ENCODE results near the gene INO80D.
A peak's percentile ranks its signal among the peaks of the same experiment; 100 is the strongest.

The INO80D gene

DNA sequence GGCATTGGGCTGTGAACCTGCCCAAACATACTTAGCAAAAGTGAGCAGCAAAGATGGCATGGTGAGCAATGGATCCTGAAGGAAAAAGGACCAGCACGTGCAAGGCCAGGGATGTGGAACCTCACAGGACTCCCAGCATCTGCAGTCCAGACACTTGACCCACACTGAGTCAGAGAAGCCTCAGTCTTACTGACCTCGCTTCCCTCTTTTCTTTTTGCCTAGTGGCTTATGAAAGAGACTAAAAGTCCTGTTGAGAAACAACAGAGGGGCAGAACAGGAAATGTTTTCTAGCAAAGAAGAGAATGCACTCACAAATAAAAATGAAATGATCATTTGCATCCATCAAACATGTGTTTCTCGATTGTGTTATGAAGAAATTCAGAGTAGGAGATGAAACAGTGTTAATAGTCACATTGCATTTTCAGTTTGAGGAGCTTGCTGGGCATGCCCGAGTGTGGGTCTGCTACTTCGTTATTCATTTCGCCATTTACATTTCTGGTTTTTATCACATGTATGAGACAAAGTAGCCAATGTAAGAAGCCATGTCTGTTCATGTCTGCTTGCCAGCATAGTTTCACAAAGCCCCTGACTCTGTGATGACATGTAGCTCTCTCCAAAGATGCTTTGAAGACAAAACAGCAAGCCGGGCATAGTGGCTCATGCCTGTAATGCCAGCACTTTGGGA lies 118.4 kb downstream of the INO80D start:
- Mint-ChIP-seq H3K36me3 (ENCODE audit: low read depth) (no peaks in the 10 kb centered on the region), H3K4me1 (peaks cover 2% of the 10 kb centered on the region), H3K4me3 (no peak overlapping the region), H3K27me3 (peaks cover 9% of the 10 kb centered on the region), H3K27ac (no peak overlapping the region), H3K9me3 (no peaks in the 10 kb centered on the region)
- ATAC-seq = no peak
- no peak for DNase-seq

GRCh38 chr2:205965707-205966106 lies 120.3 kb downstream of the INO80D start:
- H3K27ac Mint-ChIP-seq = no peak overlapping the region
- H3K27me3 Mint-ChIP-seq = peaks cover 7% of the 10 kb centered on the region
- H3K4me3 Mint-ChIP-seq = no peak overlapping the region
- no peaks in the 10 kb centered on the region for H3K36me3 Mint-ChIP-seq (ENCODE audit: low read depth)
- peaks cover 2% of the 10 kb centered on the region for H3K4me1 Mint-ChIP-seq
- no peaks in the 10 kb centered on the region for H3K9me3 Mint-ChIP-seq
- DNase-seq (no peak), ATAC-seq (no peak)

DNA sequence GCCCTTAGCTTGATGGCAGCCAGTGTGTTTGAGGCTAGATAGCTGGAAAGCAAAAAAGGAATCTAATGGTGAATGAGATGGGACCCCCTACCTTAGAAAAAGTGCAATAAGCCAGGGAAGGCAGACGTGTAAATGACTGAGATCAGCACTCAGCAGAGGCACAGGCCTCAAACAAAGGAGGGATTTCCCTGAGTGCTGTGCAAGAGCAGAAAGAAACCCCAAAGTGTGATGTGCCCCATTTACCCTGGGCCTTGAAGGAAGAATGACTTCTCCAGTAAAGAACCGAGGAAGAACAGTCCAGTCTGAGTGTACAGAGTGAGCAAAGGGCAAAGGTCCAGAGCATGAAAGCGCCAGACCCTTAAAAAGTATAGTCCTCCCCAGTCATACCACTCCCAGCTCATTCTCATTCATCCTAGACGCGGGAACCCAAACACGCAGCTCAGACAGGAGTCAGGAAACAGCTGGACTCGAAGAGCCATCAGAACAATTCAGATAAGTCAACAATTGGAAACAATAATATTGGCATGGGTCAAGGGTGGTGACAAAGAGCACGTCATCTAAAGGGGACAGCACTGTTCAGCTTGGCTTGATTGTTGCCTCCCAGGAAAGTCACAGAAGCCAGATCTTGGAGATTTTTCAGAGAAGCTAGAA lies 121.7 kb downstream of the INO80D start:
- H3K27ac Mint-ChIP-seq = no peak overlapping the region
- H3K4me3 Mint-ChIP-seq = no peak overlapping the region
- H3K4me1 Mint-ChIP-seq = peaks cover 2% of the 10 kb centered on the region
- DNase-seq = no peak
- no peaks in the 10 kb centered on the region for H3K36me3 Mint-ChIP-seq (ENCODE audit: low read depth)
- ATAC-seq = no peak
- peaks cover 2% of the 10 kb centered on the region for H3K27me3 Mint-ChIP-seq
- no peaks in the 10 kb centered on the region for H3K9me3 Mint-ChIP-seq

- no peak overlapping the region for H3K4me3 Mint-ChIP-seq
- no peak overlapping the region for H3K27ac Mint-ChIP-seq
- no peaks in the 10 kb centered on the region for H3K27me3 Mint-ChIP-seq
- peaks cover 3% of the 10 kb centered on the region for H3K4me1 Mint-ChIP-seq
- no peak for ATAC-seq
- no peaks in the 10 kb centered on the region for H3K36me3 Mint-ChIP-seq (ENCODE audit: low read depth)
- DNase-seq = no peak
- H3K9me3 Mint-ChIP-seq = no peaks in the 10 kb centered on the region
These were observed 126.5 kb downstream of the INO80D start for GRCh38 chr2:205959521-205959920.

DNA sequence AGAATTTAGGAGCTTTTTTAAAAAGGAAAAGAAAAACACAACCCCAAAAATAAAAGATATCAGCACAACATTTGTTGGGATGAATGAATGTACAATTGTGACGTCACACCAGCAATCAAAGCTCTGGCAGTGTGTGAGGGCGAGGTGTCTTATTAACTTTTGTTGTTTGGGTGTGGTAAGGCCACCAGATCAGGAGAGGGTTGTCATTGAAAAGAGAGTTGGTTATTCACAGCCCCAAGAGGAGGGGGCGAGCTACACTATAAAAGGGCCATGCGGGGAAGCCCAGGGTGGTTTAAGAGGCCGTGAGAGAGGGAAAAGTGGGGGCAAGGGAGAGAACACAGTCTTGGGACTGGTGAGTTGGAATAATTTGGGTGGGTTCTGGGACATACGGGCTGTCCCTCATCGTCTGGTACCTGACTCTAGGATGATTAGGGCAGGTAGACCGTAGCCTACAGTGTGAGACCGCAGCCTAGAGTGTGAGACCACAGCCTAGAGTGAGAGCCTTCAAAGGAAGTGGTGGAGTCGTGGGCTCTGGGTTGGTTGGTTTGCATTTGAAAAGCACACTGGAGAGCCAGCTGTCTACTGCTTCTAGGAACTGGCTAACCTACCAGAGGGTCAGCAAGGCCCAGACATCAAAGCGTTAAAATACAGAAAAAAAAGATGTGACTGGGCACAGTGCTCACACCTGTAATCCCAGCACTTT lies 128.4 kb downstream of the INO80D start:
- DNase-seq = no peak
- H3K4me1 Mint-ChIP-seq = peaks cover 3% of the 10 kb centered on the region
- no peak overlapping the region for H3K27ac Mint-ChIP-seq
- no peak overlapping the region for H3K4me3 Mint-ChIP-seq
- no peak for ATAC-seq
- no peaks in the 10 kb centered on the region for H3K27me3 Mint-ChIP-seq
- H3K9me3 Mint-ChIP-seq = peaks cover 4% of the 10 kb centered on the region
- H3K36me3 Mint-ChIP-seq (ENCODE audit: low read depth) = no peaks in the 10 kb centered on the region

GRCh38 chr2:205954707-205955106 lies 131.3 kb downstream of the INO80D start:
- Mint-ChIP-seq H3K4me1 (peaks cover 3% of the 10 kb centered on the region), H3K27ac (no peak overlapping the region), H3K4me3 (no peak overlapping the region), H3K36me3 (ENCODE audit: low read depth) (no peaks in the 10 kb centered on the region), H3K9me3 (peaks cover 4% of the 10 kb centered on the region), H3K27me3 (peaks cover 5% of the 10 kb centered on the region)
- DNase-seq (no peak), ATAC-seq (no peak)

- Mint-ChIP-seq H3K27me3 (peaks cover 19% of the 10 kb centered on the region), H3K4me3 (no peak overlapping the region), H3K4me1 (no peaks in the 10 kb centered on the region), H3K36me3 (ENCODE audit: low read depth) (no peaks in the 10 kb centered on the region), H3K27ac (no peak overlapping the region), H3K9me3 (peaks cover 4% of the 10 kb centered on the region)
- DNase-seq (no peak), ATAC-seq (no peak)
These were observed 133.7 kb downstream of the INO80D start for GRCh38 chr2:205952282-205952681.

GRCh38 chr2:205948883-205949282 lies 137.1 kb downstream of the INO80D start:
- Mint-ChIP-seq H3K27me3 (peaks cover 21% of the 10 kb centered on the region), H3K9me3 (peaks cover 4% of the 10 kb centered on the region), H3K36me3 (ENCODE audit: low read depth) (no peaks in the 10 kb centered on the region), H3K27ac (no peak overlapping the region), H3K4me3 (no peak overlapping the region), H3K4me1 (no peaks in the 10 kb centered on the region)
- ATAC-seq (no peak), DNase-seq (no peak)

DNA sequence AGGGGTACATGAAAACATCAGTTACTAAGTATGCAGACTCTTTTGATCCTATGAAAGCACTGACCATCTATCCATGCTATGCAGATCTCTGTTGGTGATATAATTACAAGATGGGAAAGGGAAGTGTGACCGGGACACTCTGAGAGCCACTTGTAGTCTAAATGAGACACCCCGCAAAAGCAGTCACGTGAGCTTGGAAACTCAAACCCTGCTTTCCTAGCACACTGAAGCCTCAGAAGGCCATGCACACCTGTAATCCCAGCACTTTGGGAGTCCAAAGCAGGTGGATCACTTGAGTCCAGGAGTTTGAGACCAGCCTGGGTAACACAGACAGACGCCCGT lies 137.5 kb downstream of the INO80D start:
- Mint-ChIP-seq H3K36me3 (ENCODE audit: low read depth) (no peaks in the 10 kb centered on the region), H3K9me3 (peaks cover 4% of the 10 kb centered on the region), H3K27me3 (peaks cover 21% of the 10 kb centered on the region), H3K4me3 (no peak overlapping the region), H3K27ac (no peak overlapping the region), H3K4me1 (no peaks in the 10 kb centered on the region)
- DNase-seq = no peak
- ATAC-seq = no peak

- peak; percentile 61 for DNase-seq
- Mint-ChIP-seq H3K4me3 (no peak overlapping the region), H3K9me3 (peaks cover 2% of the 10 kb centered on the region), H3K27ac (no peak overlapping the region), H3K4me1 (no peaks in the 10 kb centered on the region), H3K27me3 (peaks cover 21% of the 10 kb centered on the region), H3K36me3 (ENCODE audit: low read depth) (no peaks in the 10 kb centered on the region)
- peak; percentile 55 for ATAC-seq
These were observed 138.1 kb downstream of the INO80D start for GRCh38 chr2:205947621-205948495.

DNA sequence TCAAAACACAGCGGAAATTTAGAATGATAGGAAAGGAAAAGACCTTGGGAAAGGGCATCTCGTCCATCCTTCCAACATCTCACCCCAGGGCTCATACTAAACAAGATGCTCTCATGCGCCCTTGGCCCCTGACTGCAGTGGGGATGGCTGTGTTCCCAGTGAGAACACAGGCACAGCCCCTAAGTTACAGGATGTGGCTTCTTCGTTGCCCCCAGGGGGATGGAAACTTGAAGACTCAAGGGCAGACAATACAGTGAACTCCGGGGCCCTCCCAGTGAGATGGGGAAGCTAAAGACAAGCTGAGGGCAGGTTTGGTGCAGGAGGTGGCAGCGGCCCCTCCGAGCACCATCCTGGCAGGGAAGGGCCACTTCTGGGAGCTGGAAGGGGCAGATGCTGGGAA lies 139.7 kb downstream of the INO80D start:
- Mint-ChIP-seq H3K4me1 (no peaks in the 10 kb centered on the region), H3K4me3 (no peak overlapping the region), H3K27ac (no peak overlapping the region), H3K27me3 (peaks cover 21% of the 10 kb centered on the region), H3K9me3 (no peaks in the 10 kb centered on the region), H3K36me3 (ENCODE audit: low read depth) (no peaks in the 10 kb centered on the region)
- DNase-seq (no peak), ATAC-seq (no peak)
